Large intestine (tissue), 3 donors: Measurements from ENCODE around the gene GPS2. TPM values are rescaled to one million over a fixed set of nuclear protein-coding genes. Genes with fewer than 3 reads are reported as not detected.

Experiments used
- DNase-seq, 2 donors: peaks; one replicate each; pipeline versions ENCODE4 v3.0.0 to v3.0.0-alpha.2; 2013
- H3K27ac ChIP-seq: one replicate; pipeline ENCODE4 v1.5.1; 2013; ENCODE audit warnings: low read length
- H3K27me3 ChIP-seq: 2 replicates; pipeline ENCODE4 v1.6.1; 2013; ENCODE audit warnings: low read length; ENCODE audit not compliant: control insufficient read depth, insufficient read depth
- H3K36me3 ChIP-seq: 2 replicates; pipeline ENCODE4 v1.6.1; 2013; ENCODE audit warnings: low read length; ENCODE audit not compliant: control insufficient read depth, insufficient read depth
- H3K4me1 ChIP-seq: one replicate; pipeline ENCODE4 v1.6.1; 2013; ENCODE audit warnings: low read length; ENCODE audit not compliant: control insufficient read depth, insufficient read depth
- H3K4me3 ChIP-seq: one replicate; pipeline ENCODE4 v1.5.1; 2013; ENCODE audit warnings: low read length
- H3K9me3 ChIP-seq: one replicate; pipeline ENCODE4 v1.6.1; 2013; ENCODE audit warnings: mild to moderate bottlenecking, low read depth, low read length, moderate library complexity; ENCODE audit not compliant: control insufficient read depth
- WGBS: methylation state at CpG from one replicate; pipeline ENCODE4 v1.1.5; 2013; ENCODE audit warnings: low lambda C conversion rate; ENCODE audit not compliant: insufficient coverage; 5-methylcytosine and 5-hydroxymethylcytosine counted together
- polyA plus RNA-seq: library from polyadenylated mRNA; unstranded; fragments of 120-200 nt; gene quantifications from one replicate; pipeline ENCODE4 v1.2.1, GENCODE V29; 2013

Gene GPS2
- polyA plus RNA-seq, 1 donor: 53.0 TPM

GRCh38 chr17:7354262-7354843 is 39.2 kb upstream of the GPS2 start:
- Histone ChIP-seq H3K9me3 (peaks cover 4% of the 10 kb centered on the region), H3K27ac (no peak overlapping the region), H3K36me3 (no peaks in the 10 kb centered on the region), H3K27me3 (peaks cover 4% of the 10 kb centered on the region), H3K4me3 (no peak overlapping the region), H3K4me1 (peaks cover 19% of the 10 kb centered on the region)
- DNase-seq: peak in 1 of 2 donors; percentile 29
- no CpG with 5 or more reads among the region's 9 CpGs for WGBS

GRCh38 chr17:7352910-7353635 is 37.9 kb upstream of the GPS2 start:
- no CpG with 5 or more reads among the region's 37 CpGs for WGBS
- no peak overlapping the region for H3K27ac ChIP-seq
- H3K27me3 ChIP-seq: peaks cover 4% of the 10 kb centered on the region
- no peak for DNase-seq
- H3K36me3 ChIP-seq: no peaks in the 10 kb centered on the region
- peak overlapping the region; percentile 100 for H3K4me3 ChIP-seq
- peaks cover 4% of the 10 kb centered on the region for H3K9me3 ChIP-seq
- H3K4me1 ChIP-seq: peaks cover 29% of the 10 kb centered on the region

GRCh38 chr17:7352503-7352889 is 37.3 kb upstream of the GPS2 start:
- no peaks in the 10 kb centered on the region for H3K36me3 ChIP-seq
- no CpG with 5 or more reads among the region's 10 CpGs for WGBS
- H3K4me3 ChIP-seq: peak overlapping the region; percentile 100
- no peak for DNase-seq
- H3K27me3 ChIP-seq: peaks cover 4% of the 10 kb centered on the region
- peak overlapping the region; percentile 100 for H3K27ac ChIP-seq
- H3K9me3 ChIP-seq: peaks cover 4% of the 10 kb centered on the region
- H3K4me1 ChIP-seq: peaks cover 31% of the 10 kb centered on the region

DNA sequence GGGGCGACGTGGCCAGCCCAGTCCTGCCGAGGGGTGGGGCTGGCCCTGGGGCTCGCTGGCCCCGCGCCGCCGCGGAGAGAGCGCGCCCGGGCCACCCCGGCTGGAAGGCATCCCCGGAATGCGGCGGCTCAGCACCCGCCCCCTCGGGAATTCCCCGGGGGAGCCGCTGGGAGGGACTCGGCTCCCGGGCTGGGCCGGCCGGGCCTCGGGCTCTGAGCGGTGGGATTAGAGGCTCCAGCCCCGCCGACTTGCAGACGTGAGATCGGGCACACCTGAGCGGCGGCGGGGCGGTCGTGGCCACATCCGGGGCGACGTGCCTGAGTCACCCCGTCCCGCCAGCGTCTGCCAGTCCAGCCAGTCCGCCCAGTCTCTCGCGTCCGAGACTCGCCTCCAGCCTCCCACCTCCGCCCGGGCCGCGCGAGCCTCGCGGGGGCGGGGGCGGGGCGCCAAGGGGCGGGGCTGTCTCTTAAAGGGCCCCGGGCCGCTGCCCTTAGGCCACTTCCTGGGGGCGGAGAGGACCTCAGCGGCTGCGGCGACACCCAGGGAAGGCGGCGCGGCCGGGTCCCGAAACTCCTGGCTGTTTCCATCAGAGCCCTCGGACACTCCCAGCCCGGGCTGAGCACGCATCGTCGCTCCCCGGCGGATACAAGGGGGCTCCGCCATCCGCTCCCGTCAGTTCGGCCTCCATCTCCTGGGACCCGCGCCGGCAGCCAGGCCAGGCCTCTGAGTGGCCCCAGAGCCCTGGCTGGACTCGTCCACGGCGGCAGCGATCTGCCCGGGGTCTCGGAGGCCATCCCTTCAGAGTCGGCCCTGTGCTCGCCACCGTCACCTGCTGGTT is 36.7 kb upstream of the GPS2 start, which contains the start of gene KCTD11:
Gene KCTD11 (plus strand): TSS at position 498 of the 838 bp plus-strand sequence.
- H3K9me3 ChIP-seq: peaks cover 4% of the 10 kb centered on the region
- H3K27me3 ChIP-seq: peaks cover 4% of the 10 kb centered on the region
- peak; percentile 82 to 95 for DNase-seq
- H3K4me3 ChIP-seq: peak within 1 kb of the TSS; percentile 100
- no CpG with 5 or more reads among the region's 91 CpGs for WGBS
- H3K4me1 ChIP-seq: peaks cover 31% of the 10 kb centered on the region
- H3K27ac ChIP-seq: peak within 1 kb of the TSS; percentile 100
- H3K36me3 ChIP-seq: no peaks in the 10 kb centered on the region

DNA sequence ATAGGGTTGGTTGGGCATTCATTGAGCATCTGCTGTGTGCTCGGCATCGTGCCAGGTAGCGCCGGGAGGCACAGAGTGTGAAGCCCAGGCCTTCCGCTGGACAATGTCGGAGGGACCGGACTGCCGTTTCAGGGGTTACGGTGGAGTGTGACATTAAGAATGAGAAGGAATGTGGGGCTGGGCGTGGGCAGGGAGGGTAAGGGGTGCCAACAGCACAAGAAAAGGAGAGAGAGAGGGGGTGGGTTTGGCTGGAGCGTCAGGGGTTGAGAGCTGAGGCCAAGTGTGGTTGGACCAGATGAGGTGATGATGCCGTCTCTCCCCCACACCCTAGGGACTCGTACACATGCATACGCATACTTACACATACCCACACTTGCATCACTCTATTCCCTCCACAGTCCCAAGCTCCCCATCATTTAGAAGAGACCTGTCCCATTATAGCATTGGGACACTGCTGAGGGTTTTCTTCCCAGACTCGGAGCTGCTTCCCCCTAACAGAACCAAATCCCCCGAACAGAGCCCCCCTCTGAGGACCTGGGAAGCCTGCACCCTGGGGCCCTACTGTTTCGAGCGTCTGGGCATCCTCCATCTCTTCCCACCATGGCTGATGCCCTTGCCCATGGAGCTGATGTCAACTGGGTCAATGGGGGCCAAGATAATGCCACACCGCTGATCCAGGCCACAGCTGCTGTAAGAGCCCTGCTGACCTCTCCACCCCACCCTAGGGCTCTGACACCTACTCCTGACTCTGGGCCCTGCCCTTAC is 33.5 kb upstream of the GPS2 start:
- Histone ChIP-seq H3K36me3 (no peaks in the 10 kb centered on the region), H3K4me1 (peaks cover 31% of the 10 kb centered on the region), H3K9me3 (peaks cover 4% of the 10 kb centered on the region), H3K27ac (no peak overlapping the region), H3K4me3 (no peak overlapping the region), H3K27me3 (peaks cover 3% of the 10 kb centered on the region)
- WGBS: no CpG with 5 or more reads among the region's 19 CpGs
- no peak for DNase-seq

DNA sequence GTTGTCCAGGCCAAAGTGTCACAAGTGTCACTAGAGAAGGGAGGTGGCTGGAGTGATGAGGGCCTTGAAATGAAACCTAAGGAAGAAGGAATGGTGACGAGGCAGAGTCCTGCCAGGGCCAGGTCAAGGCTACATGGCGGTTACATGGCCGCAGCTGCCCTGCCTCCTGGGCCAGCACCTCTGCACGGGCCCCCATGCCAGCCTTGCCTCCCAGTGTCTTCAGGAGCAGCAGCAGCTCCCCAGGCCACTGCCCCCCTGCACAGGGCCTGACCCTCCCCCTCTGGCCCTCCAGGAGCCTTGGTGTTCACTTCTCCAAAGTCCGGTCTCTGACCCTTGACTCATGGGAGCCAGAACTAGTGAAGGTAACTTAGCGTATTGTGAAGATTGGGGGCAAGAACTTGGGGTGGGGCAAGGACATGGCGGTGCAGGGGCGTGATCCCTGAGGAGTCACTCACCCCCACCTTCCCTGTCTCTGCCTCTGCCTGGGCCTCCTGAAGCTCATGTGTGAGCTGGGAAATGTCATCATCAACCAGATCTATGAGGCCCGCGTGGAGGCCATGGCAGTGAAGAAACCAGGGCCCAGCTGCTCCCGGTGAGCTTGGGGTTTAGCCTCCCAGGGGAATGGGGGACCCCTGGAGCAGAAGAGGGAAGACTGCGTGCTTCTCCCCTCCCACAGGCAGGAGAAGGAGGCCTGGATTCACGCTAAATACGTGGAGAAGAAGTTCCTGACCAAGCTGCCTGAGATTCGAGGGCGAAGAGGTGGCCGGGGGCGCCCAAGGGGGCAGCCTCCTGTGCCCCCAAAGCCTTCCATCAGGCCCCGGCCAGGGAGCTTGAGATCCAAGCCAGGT is 32.7 kb upstream of the GPS2 start:
- peak in 1 of 2 donors; percentile 35 for DNase-seq
- WGBS: no CpG with 5 or more reads among the region's 19 CpGs
- H3K36me3 ChIP-seq: no peaks in the 10 kb centered on the region
- H3K27me3 ChIP-seq: peaks cover 6% of the 10 kb centered on the region
- no peak overlapping the region for H3K4me3 ChIP-seq
- H3K9me3 ChIP-seq: peaks cover 4% of the 10 kb centered on the region
- no peak overlapping the region for H3K27ac ChIP-seq
- H3K4me1 ChIP-seq: peaks cover 27% of the 10 kb centered on the region

- no peak overlapping the region for H3K4me3 ChIP-seq
- peaks cover 22% of the 10 kb centered on the region for H3K4me1 ChIP-seq
- no peak overlapping the region for H3K27ac ChIP-seq
- peaks cover under 1% of the 10 kb centered on the region for H3K9me3 ChIP-seq
- H3K27me3 ChIP-seq: peaks cover 8% of the 10 kb centered on the region
- WGBS: no CpG with 5 or more reads among the region's 18 CpGs
- no peak for DNase-seq
- no peaks in the 10 kb centered on the region for H3K36me3 ChIP-seq
Measured at GRCh38 chr17:7346761-7347614, 31.8 kb upstream of the GPS2 start.

DNA sequence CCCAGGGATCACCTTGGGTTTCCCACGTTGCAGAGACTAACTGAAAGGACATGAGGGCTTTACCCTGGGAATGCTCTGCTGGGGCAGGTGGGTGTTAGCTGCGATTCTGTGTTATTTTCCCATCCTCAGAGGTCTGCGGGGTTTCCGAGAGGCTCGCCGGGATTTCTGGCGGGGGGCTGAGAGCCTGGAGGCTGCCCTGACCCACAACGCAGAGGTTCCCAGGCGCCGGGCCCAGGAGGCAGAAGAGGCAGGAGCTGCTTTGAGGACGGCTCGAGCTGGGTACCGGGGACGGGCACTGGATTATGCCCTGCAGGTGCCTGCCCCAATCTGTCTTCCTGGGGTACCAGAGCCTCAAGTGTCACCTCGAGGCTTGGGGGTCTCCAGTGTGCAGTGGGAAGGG is 28.1 kb upstream of the GPS2 start:
- H3K27me3 ChIP-seq: peaks cover 12% of the 10 kb centered on the region
- H3K36me3 ChIP-seq: no peaks in the 10 kb centered on the region
- H3K27ac ChIP-seq: no peak overlapping the region
- no peaks in the 10 kb centered on the region for H3K9me3 ChIP-seq
- WGBS: no CpG with 5 or more reads among the region's 15 CpGs
- H3K4me1 ChIP-seq: peaks cover 8% of the 10 kb centered on the region
- H3K4me3 ChIP-seq: no peak overlapping the region
- no peak for DNase-seq

GRCh38 chr17:7341842-7342241 is 26.7 kb upstream of the GPS2 start:
- Histone ChIP-seq H3K36me3 (no peaks in the 10 kb centered on the region), H3K27ac (no peak overlapping the region), H3K27me3 (peaks cover 12% of the 10 kb centered on the region), H3K4me1 (peaks cover 4% of the 10 kb centered on the region), H3K9me3 (no peaks in the 10 kb centered on the region), H3K4me3 (no peak overlapping the region)
- no CpG with 5 or more reads among the region's 13 CpGs for WGBS
- no peak for DNase-seq
